T-helper 17 cell (primary cell): ENCODE measurements around the gene AK5. TPM values are rescaled to one million over a fixed set of nuclear protein-coding genes. Genes with fewer than 3 reads are reported as not detected.
"Not testable (repeated sequence)": the region's sequence is repeated elsewhere in the genome, so short reads cannot be mapped to it uniquely, and the experiment has no call there.

ENCODE experiments used
- ATAC-seq: fragments of 150-1000 bp; cut with Tn5 transposase; 2 replicates; pipeline ENCODE4 v1.10.0; 2021; ENCODE audit warnings: mild to moderate bottlenecking, moderate library complexity
- DNase-seq, 3 donors: peaks; one replicate each; pipeline versions ENCODE4 v3.0.0 to v3.0.0-alpha.2; 2020 to 2021
- H3K9me3 ChIP-seq: one replicate; pipeline ENCODE4 v1.7.0; 2013; ENCODE audit warnings: low read length, mild to moderate bottlenecking; ENCODE audit not compliant: control insufficient read depth, poor library complexity, severe bottlenecking
- H3K27ac Mint-ChIP-seq: one replicate; pipeline ENCODE4 v1.8.0; 2022; ENCODE audit warnings: mild to moderate bottlenecking, moderate library complexity, mixed read lengths
- H3K27me3 Mint-ChIP-seq: one replicate; pipeline ENCODE4 v1.8.0; 2022; ENCODE audit warnings: mixed read lengths
- H3K36me3 Mint-ChIP-seq: one replicate; pipeline ENCODE4 v1.8.0; 2022; ENCODE audit warnings: low read depth, mixed read lengths
- H3K4me1 Mint-ChIP-seq: one replicate; pipeline ENCODE4 v1.8.0; 2022; ENCODE audit warnings: mild to moderate bottlenecking, mixed read lengths
- H3K4me3 Mint-ChIP-seq: one replicate; pipeline ENCODE4 v1.8.0; 2022; ENCODE audit warnings: mild to moderate bottlenecking, moderate library complexity, mixed read lengths
- total RNA-seq, 4 donors: library from RNA in 2 of 4; stranded (reverse) in 2 of 4; gene quantifications; one replicate each; pipeline ENCODE4 v1.2.3 and lab custom pipeline; 2022 to 2026

AK5 gene
- total RNA-seq, 2 donors from 2014 or later, result 2.7 to 5.5 TPM

- peaks cover 2% of the 10 kb centered on the region for H3K4me1 Mint-ChIP-seq
- no peaks in the 10 kb centered on the region for H3K27me3 Mint-ChIP-seq
- ATAC-seq, result no peak
- DNase-seq, result no peak
- H3K36me3 Mint-ChIP-seq, result no peaks in the 10 kb centered on the region
- no peak overlapping the region for H3K4me3 Mint-ChIP-seq
- H3K27ac Mint-ChIP-seq, result no peak overlapping the region
- H3K9me3 ChIP-seq, result no peaks in the 10 kb centered on the region
Measured at GRCh38 chr1:77489910-77490309, 208.1 kb downstream of the AK5 start.

GRCh38 chr1:77494026-77494425, 212.2 kb downstream of the AK5 start:
- Mint-ChIP-seq H3K4me1 (peaks cover 2% of the 10 kb centered on the region), H3K36me3 (no peaks in the 10 kb centered on the region), H3K27ac (no peak overlapping the region), H3K4me3 (no peak overlapping the region), H3K27me3 (no peaks in the 10 kb centered on the region)
- no peaks in the 10 kb centered on the region for H3K9me3 ChIP-seq
- no peak for DNase-seq
- ATAC-seq, result no peak

DNA sequence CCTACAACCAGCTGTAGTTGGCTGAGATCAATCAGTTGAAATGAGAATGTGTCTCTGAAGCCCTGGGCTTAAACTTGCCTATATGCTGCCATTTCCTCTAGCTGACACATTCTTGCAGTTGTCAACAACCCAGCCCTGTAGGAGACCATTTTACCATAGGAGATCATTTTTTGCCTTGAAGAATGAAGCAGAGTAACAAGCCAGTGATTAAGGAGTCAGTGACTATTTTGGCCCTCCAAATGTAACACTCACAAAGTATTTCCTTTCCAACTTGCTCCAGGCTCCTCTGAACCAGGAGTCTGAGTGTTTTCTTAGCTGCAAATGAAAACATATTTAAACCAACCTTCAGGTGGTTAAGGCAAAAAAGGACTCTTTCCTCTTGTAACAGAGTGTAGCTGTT, 217.1 kb downstream of the AK5 start:
- Mint-ChIP-seq H3K4me3 (no peak overlapping the region), H3K27me3 (peaks cover 6% of the 10 kb centered on the region), H3K36me3 (no peaks in the 10 kb centered on the region), H3K27ac (no peak overlapping the region), H3K4me1 (peaks cover 2% of the 10 kb centered on the region)
- DNase-seq, result no peak
- no peaks in the 10 kb centered on the region for H3K9me3 ChIP-seq
- no peak for ATAC-seq

- H3K4me3 Mint-ChIP-seq, result no peak overlapping the region
- DNase-seq (no peak), ATAC-seq (no peak)
- no peaks in the 10 kb centered on the region for H3K36me3 Mint-ChIP-seq
- H3K27ac Mint-ChIP-seq, result no peak overlapping the region
- peaks cover 2% of the 10 kb centered on the region for H3K4me1 Mint-ChIP-seq
- peaks cover 6% of the 10 kb centered on the region for H3K27me3 Mint-ChIP-seq
- H3K9me3 ChIP-seq, result no peaks in the 10 kb centered on the region
Measured at GRCh38 chr1:77499466-77499865, 217.6 kb downstream of the AK5 start.

- DNase-seq (no peak), ATAC-seq (no peak)
- Mint-ChIP-seq H3K36me3 (no peaks in the 10 kb centered on the region), H3K27me3 (peaks cover 6% of the 10 kb centered on the region), H3K27ac (no peak overlapping the region), H3K4me3 (no peak overlapping the region), H3K4me1 (peaks cover 3% of the 10 kb centered on the region)
- no peaks in the 10 kb centered on the region for H3K9me3 ChIP-seq
Measured at GRCh38 chr1:77504986-77505385, 223.2 kb downstream of the AK5 start.

GRCh38 chr1:77506771-77507170, 225.0 kb downstream of the AK5 start:
- peaks cover 3% of the 10 kb centered on the region for H3K4me1 Mint-ChIP-seq
- H3K36me3 Mint-ChIP-seq, result no peaks in the 10 kb centered on the region
- DNase-seq (no peak), ATAC-seq (no peak)
- H3K27me3 Mint-ChIP-seq, result peaks cover 6% of the 10 kb centered on the region
- no peaks in the 10 kb centered on the region for H3K9me3 ChIP-seq
- H3K4me3 Mint-ChIP-seq, result no peak overlapping the region
- H3K27ac Mint-ChIP-seq, result no peak overlapping the region

DNA sequence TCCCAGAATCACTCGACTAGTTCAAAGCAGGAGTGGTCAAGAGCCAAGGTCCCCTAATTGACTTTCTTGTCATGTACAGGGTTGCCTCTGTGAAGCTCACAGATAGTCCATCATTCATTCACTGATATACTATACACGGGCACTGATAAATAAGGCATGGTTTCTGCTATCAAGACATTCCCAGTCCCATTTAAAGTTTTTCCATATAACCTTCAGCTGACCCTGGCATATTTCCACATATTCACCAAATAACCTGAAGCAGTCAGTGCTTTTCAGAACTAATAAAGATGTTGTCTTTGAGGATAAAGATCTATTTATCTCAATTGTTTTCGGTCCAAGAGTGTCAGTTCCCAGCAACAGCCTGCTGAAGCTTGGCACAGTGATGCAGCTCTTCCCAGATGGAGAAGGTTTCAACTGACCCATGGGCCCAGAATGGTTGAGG, 227.3 kb downstream of the AK5 start:
- no peaks in the 10 kb centered on the region for H3K36me3 Mint-ChIP-seq
- H3K27ac Mint-ChIP-seq, result no peak overlapping the region
- no peaks in the 10 kb centered on the region for H3K9me3 ChIP-seq
- DNase-seq, result no peak
- H3K4me3 Mint-ChIP-seq, result no peak overlapping the region
- H3K4me1 Mint-ChIP-seq, result peaks cover 3% of the 10 kb centered on the region
- H3K27me3 Mint-ChIP-seq, result no peaks in the 10 kb centered on the region
- ATAC-seq, result no peak

- ATAC-seq, result no peak
- no peaks in the 10 kb centered on the region for H3K9me3 ChIP-seq
- Mint-ChIP-seq H3K4me1 (peaks cover 3% of the 10 kb centered on the region), H3K4me3 (no peak overlapping the region), H3K27ac (no peak overlapping the region), H3K27me3 (no peaks in the 10 kb centered on the region), H3K36me3 (no peaks in the 10 kb centered on the region)
- no peak for DNase-seq
Measured at GRCh38 chr1:77509898-77510297, 228.1 kb downstream of the AK5 start.

DNA sequence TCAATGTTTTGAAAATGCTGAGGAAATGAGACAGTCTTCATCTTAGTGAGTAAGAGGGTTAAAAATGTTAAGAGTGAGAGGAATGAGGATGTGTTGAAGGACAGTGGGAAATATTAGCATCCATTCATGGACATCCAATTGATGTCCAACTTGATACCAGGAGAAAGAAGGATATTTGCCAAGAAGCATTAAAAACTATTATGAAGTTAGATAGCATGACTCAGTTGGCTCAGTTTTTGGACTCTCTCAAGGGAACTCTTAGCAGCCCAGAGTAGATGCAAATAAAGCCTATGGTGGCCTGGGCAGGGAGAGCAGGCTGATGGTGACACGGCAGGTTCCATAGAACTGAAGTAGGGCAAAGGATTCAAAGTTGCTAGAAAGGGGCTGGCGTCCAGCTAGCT, 229.6 kb downstream of the AK5 start:
- Mint-ChIP-seq H3K4me3 (no peak overlapping the region), H3K27ac (no peak overlapping the region), H3K4me1 (no peaks in the 10 kb centered on the region), H3K27me3 (no peaks in the 10 kb centered on the region), H3K36me3 (no peaks in the 10 kb centered on the region)
- DNase-seq (no peak), ATAC-seq (no peak)
- no peaks in the 10 kb centered on the region for H3K9me3 ChIP-seq

GRCh38 chr1:77512650-77513049, 230.8 kb downstream of the AK5 start:
- H3K9me3 ChIP-seq, H3K4me1 Mint-ChIP-seq, ATAC-seq, H3K27ac Mint-ChIP-seq, H3K36me3 Mint-ChIP-seq, H3K4me3 Mint-ChIP-seq, H3K27me3 Mint-ChIP-seq, DNase-seq: not testable (repeated sequence)

DNA sequence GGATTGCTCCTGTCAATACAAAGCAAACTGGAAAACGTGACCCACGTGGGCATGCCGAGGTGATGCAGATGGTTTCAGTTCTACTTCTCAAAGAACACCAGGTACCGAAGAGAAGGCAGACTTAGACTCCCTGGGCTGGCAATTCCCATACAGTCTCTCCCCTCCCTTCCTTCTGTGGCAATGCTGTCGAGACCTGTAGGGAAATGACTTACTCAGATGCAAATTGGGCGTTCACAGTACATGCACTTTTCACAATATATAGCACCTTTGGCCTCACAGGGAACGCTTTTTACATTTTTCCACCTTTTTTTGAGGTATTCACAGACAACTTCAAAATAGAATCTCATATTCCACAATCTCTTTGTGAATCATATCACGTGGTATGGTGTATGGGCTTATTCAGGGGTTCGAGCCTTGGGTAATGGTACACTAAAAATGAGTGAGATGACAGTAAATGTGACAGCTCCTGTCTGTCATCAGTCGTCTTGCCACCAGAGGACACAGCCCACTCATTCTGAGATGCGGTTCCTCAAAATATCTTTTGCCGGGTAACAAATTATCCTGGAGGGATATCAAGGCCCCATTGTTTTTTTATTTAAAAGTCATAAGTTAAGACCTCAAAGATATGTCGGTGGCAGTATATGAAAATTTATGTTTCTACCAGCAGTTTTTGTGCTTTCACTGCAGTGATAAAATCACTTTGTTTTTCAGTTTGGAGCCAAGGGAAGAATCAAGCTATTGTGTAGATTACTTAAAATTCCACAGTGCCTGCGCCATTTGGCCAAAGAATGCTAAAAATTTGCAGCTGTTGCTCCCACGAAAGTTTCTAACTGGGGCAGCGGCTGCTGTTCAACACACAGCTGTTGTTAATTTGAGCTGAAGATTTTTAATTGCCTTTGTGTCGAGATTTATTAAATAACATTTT, 232.3 kb downstream of the AK5 start:
- no peaks in the 10 kb centered on the region for H3K27me3 Mint-ChIP-seq
- no peaks in the 10 kb centered on the region for H3K36me3 Mint-ChIP-seq
- no peaks in the 10 kb centered on the region for H3K9me3 ChIP-seq
- no peaks in the 10 kb centered on the region for H3K4me1 Mint-ChIP-seq
- no peak for ATAC-seq
- H3K27ac Mint-ChIP-seq, result no peak overlapping the region
- no peak overlapping the region for H3K4me3 Mint-ChIP-seq
- no peak for DNase-seq

DNA sequence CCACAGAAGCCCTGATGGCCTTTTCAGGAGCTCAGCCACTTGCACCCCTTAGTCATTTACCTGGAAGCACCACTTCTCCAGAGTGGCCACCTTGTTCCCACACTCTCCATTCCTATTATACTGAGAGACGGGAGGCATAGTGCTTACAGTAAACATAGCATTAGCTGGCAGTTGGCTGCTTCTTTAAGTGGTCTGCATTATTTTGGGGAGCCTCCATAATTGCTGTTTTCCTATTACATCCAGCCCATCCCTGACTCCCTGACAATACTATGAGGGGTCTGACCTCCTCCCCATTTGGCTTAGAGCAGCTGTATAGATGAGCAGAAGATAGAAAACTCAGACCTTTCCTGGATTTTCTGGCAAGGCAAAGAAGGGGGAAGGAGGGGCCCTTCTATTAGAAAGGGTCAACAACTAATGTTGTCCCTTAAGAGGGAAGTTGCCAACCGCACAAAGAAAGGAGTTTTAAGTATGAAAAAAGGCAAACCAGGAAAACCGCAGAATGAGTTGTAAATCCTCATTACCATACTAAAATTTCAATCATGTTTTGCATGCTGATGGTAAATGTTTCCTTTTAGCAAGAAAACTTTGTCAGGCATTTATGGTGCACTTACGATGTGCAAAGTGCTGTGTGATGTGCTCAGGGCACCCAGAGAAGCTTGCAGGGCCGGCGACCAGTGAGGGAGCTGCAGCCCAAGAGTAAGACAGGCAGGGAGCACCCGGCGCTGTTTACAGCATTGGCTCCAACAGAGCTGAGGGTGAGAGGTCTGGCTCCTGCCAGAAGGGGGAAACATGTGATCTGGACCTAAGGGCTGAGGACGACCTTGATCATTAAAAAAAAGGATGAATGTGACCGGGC, 233.3 kb downstream of the AK5 start:
- Mint-ChIP-seq H3K4me3 (no peak overlapping the region), H3K27ac (no peak overlapping the region), H3K36me3 (no peaks in the 10 kb centered on the region), H3K27me3 (no peaks in the 10 kb centered on the region), H3K4me1 (no peaks in the 10 kb centered on the region)
- ATAC-seq, result no peak
- DNase-seq, result no peak
- H3K9me3 ChIP-seq, result no peaks in the 10 kb centered on the region

DNA sequence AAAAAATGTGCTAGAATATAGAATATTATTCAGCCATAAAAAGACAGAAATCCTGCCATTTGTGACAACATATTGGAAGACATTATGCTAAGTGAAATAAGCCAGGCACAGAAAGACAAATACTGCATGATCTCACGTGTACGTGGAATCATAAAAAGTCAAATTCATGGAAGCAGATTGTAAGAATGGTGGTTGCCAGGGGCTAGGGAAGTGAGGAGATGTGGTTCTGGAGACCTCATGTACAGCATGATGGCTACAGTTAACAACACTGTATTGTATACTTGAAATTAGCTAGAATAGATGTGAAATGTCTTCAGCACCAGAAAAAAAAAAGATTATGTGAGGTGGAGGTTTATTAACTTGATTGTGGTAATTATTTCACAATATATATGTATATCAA, 234.3 kb downstream of the AK5 start:
- H3K9me3 ChIP-seq, result no peaks in the 10 kb centered on the region
- H3K27ac Mint-ChIP-seq, result no peak overlapping the region
- H3K36me3 Mint-ChIP-seq, result no peaks in the 10 kb centered on the region
- no peaks in the 10 kb centered on the region for H3K27me3 Mint-ChIP-seq
- ATAC-seq, result no peak
- no peak overlapping the region for H3K4me3 Mint-ChIP-seq
- no peak for DNase-seq
- no peaks in the 10 kb centered on the region for H3K4me1 Mint-ChIP-seq
